NCI-H187 treated with DMSO at 0.1 percent for 48 hours (cell line): ENCODE measurements around the gene USF1.
A peak's percentile ranks its signal among the peaks of the same experiment; 100 is the strongest.
"Not testable (repeated sequence)": the region's sequence is repeated elsewhere in the genome, so short reads cannot be mapped to it uniquely, and the experiment has no call there.

Experiments used
- DNase-seq: peaks from one replicate; lab custom pipeline; 2025; lab: John Stamatoyannopoulos, UW

The USF1 gene

DNA sequence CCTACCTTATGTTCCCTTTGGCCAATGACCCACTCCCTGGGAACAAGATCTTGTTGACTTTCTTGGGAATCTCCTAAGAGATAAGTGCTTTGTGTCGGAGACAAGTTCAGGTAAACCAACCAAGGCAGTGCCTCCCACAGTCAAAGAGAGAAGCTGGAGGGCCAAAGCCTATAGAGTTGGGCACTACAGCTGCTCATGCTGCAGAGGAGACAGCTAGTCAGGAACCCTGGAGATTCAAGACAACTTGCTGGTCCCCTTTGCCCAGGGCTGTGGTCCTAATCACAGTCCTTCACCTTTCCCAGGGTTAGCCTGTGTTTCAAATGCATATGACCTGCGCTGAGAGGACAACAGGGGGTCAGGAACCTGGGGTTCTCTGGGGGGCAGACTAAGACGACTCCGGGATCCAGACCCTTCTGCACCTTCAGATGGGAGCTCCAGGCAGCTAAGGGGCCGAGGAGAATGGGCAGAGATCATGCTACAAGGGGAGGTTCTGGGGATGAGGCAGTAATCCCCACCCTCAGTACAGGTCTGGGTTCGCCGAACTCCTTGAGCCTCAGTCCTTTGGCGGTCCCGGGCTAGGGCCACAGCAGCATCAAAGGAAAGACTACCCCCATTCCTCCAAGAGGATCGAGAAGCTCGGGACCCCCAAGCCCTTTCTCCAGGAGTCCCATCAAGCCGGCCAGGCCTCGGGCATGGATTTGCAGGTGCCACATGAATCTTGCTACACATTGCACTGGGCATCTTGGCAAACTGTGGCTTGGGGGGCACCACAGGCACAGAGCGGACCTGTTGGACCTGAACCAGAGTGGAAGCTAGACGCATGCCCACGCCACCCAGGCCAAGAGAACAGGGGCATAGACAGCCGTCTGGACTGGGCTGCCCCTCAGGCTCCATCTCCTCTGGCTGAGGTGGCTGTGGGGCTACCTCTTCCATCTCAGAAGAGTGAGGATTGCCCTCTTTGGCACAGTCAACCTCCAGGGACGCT lies 2.0 kb upstream of the USF1 start:
- no peak for DNase-seq

DNA sequence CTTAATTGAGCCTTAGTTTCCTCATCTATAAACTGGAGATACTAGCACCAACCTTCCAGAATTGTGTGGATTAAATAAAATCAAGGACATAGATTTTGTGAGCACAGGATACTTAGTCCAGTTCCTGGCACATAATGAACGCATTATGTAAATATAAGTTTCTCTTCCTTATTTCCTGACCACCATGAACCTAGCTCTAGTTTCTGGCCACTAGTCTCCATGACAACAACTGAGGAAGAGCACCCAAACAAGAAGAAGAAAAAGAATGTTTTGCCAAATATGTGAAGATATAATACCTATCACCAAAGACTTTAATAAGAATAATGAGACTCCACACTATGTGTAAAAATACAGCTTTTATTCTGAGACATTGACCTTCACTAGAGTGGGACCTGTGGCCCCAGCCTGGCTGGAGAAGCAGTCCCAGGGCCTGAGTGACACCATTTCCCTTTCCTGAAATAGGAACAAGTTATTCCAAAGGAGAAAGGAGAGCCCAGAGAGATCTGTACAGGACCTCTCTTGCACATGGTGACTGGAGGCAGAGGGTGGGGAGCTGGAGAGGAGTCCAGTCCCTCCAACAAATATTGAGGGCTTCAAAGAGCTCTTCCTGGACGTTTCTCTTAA lies 940 bp upstream of the USF1 start:
- DNase-seq = no peak

DNA sequence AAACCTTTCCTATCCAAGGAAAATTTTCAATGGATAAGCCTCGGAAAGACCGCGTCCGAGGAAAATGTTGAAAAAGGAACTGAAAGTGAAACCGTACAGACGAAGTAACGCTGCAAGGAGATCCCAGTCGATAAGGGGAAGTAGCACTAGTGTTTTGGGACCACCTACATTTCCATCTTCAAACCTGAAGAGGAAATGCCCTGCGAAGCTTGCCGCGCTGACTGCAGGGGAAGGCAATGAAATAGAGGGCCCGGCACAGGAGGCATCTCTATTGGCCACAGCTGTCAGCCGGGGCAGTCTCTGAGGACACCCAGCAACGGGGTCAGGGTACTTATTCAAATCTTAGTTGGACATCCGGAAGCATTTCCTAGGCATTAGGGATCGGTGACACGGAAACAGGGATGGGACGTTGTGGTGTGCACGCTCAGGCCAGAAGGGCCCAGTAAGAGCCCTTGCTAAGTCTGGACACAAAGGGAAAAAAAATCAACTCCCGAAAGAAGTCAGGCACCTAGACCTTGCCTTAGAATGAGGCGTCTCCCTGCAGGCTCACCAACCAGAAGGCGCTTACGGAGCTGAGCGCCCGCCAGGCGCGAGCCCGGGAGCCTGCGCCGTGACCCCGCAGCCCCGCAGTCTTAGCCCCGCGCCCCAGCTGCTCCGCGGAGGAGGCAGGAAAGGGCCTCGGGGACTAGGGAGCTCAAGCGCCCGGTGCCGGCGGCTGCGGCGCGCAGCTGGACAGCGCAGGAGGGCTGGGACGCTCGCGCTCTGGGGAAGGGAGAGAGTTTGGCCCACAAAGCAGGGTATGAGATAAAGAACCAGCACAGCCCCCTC lies 655 bp downstream of the USF1 start:
- no peak for DNase-seq

- DNase-seq = no peak
These were observed 1.3 kb downstream of the USF1 start for GRCh38 chr1:161044535-161044907.

- no peak for DNase-seq
These were observed 6.2 kb downstream of the USF1 start for GRCh38 chr1:161039546-161039945.

DNA sequence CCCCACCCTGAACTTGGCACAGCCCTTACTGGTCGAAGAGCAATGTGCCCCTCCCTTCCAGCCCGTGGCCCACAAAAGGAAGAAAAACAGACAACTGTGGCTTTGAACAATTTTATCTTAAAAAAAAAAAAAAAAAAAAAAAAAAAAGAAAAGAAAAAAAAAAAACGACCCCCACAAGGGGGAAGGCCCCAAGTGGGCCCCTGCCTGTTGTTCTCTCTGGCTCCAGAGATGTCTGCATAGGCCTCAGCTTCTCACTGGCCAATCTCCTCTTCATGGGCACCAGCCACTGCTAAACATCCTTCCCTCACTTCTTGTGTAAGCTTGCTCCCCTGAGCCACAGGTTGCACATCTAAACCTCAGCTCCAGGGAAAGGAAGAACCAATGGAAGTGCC lies 6.6 kb downstream of the USF1 start:
- DNase-seq = no peak

DNA sequence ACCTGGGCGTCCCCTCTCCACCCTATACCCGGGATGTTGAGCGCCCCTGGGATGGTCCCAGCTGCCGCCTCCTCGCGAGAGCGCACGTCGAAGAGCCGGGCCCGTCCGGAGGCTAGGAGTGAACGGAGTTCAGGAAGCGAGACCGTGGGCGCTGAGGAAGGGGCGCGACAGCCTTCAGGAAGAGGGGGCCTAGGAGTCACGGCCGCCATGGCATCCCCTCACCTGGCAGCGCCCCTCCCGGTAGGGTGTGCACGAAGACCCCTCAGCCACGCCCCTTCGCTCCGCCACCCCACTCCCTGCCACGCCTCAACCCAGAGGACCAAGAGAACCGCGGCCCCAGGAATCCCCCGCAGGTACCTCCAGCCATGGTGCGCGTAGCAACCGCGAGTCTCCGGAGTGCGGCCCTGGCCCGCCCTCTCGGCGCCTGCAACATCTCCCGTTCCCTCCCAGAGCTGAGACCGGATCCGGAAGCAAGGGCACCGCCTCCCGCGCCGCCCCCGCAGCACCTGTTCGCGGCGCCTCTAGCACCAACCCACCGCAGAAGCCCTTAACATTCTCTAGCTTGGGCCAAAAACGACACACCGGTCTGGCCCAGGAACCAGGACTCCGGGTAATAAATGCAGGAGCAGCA lies 7.1 kb downstream of the USF1 start, which contains the start of gene TSTD1:
Gene TSTD1, minus strand, starts transcription at position 442 of the 631 bp plus-strand sequence. Its CDS starts 75 bp downstream, at position 367.
- DNase-seq = peak; percentile 54

GRCh38 chr1:161037661-161038522 lies 7.9 kb downstream of the USF1 start:
- no peak for DNase-seq

GRCh38 chr1:161033751-161034150 lies 12.0 kb downstream of the USF1 start:
- no peak for DNase-seq

DNA sequence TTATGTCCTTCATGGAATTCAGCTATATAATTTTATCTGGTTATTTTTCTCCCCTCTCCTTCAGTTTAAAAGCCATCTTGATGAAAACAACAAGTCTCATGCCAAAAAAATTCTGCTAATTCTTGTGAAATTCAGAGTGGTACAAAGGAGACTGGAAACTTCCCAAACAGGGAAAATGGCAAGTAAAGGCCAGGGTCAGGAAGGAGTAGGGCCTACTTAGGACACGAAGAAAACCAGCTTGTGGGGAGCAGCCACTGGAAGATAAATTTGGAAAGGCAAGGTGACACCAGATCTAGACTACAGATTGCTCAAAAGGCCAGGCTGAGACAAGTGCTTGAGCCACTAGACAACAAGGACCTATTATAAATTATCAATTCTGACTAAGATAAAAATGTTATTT lies 13.4 kb downstream of the USF1 start:
- DNase-seq = no peak

GRCh38 chr1:161031874-161032273 lies 13.9 kb downstream of the USF1 start:
- no peak for DNase-seq

DNA sequence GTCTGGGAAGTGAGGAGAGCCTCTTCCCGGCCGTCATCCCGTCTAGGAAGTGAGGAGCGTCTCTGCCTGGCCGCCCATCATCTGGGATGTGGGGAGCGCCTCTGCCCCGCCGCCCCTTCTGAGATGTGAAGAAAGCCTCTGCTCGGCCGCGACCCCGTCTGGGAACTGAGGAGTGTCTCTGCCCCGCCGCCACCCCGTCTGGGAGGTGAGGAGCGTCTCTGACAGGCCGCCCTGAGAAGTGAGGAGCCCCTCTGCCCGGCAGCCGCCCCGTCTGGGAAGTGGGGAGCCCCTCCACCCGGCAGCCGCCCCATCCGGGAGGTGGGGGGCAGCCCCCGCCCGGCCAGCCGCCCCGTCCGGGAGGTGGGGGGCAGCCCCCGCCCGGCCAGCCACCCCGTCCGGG lies 16.3 kb downstream of the USF1 start:
- DNase-seq = not testable (repeated sequence)

GRCh38 chr1:161026954-161027353 lies 18.8 kb downstream of the USF1 start:
- DNase-seq = not testable (repeated sequence)

GRCh38 chr1:161022432-161022831 lies 23.3 kb downstream of the USF1 start:
- not testable (repeated sequence) for DNase-seq

GRCh38 chr1:161021970-161022353 lies 23.8 kb downstream of the USF1 start:
- DNase-seq = no peak

- DNase-seq = peak; percentile 99
These were observed 24.4 kb downstream of the USF1 start for GRCh38 chr1:161021165-161021969.

GRCh38 chr1:161020509-161021164 lies 25.1 kb downstream of the USF1 start, which contains the start of gene F11R:
TSS of gene F11R (minus strand) at chr1:161021152. CDS start at chr1:161021073, 79 bp downstream.
- peak; percentile 80 for DNase-seq

DNA sequence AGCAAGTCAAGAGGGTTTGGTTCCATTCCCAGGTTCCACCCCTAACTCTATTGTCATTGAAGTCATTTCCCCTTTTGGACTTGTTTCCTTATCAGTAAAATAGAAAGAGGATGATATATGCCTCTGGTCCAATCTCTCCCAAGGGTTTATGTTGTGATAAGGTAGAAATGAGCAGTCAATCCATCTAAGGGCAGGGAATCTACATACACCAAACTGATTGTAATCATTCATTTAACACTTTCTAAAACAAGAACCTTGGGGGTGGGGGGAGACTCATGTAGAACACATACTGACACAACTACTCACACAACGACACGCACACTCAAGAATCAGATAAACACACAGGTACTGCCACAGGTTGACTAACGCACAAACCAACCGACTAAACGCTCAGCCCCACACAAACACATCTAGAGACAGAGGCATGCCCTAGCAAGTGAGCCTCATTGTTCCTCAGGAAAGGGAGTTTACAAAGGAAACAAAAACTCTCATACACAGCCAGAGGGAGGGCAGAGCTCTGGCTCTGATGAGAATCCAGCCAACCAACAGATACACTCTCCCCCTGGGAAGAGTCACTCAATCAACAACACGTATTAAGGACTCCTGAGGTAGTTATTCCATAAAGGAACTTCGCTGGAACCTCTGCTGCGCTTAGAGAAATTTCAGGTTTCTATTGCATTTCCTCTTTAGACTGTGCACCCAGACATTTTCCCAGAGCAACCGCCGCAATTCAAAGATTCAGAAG lies 25.9 kb downstream of the USF1 start:
- DNase-seq = no peak
